OCI-LY3 (cell line): ENCODE results near the gene IRF6.

Experiments
- EZH2phosphoT487 ChIP-seq: fragments of 200-600 bp; shearing (Covaris generic); IDR thresholded peaks from 2 replicates; pipeline ENCODE4 v1.6.1; 2018; ENCODE audit warnings: antibody characterized with exemption, mixed run types, low read depth
- TF ChIP-seq, protein P1 (sequence below): fragments of 200-600, 300-600 bp; sonication (generic); IDR thresholded peaks from 2 replicates; pipeline ENCODE4 v1.5.1; 2014; ENCODE audit warnings: antibody characterized with exemption, low read length, low read depth

DNA sequence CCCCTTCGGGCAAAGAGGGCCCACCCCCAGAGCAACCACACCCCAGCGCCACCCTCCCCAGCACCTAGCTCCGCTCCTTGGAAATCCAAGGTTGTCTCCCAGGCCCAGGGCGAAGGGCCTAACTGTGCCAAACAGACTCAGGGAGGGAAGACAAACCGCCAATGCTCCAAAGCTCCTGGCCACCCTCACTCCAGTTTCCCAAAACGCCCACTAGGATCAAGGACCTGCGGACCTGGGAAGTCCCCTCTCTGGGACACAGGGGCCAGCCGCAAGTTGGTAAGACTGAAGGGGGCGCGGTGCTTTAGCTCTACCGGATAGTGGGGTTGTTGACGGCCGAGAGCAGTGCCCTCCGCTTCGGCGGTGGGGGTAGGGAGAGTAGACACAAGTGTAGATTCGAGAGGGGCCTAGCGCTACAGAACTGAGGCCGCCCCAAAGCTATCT, 581 bp downstream of the IRF6 start:
- TF ChIP-seq, protein P1, sequence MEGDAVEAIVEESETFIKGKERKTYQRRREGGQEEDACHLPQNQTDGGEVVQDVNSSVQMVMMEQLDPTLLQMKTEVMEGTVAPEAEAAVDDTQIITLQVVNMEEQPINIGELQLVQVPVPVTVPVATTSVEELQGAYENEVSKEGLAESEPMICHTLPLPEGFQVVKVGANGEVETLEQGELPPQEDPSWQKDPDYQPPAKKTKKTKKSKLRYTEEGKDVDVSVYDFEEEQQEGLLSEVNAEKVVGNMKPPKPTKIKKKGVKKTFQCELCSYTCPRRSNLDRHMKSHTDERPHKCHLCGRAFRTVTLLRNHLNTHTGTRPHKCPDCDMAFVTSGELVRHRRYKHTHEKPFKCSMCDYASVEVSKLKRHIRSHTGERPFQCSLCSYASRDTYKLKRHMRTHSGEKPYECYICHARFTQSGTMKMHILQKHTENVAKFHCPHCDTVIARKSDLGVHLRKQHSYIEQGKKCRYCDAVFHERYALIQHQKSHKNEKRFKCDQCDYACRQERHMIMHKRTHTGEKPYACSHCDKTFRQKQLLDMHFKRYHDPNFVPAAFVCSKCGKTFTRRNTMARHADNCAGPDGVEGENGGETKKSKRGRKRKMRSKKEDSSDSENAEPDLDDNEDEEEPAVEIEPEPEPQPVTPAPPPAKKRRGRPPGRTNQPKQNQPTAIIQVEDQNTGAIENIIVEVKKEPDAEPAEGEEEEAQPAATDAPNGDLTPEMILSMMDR, result no peak
- no peak for TF ChIP-seq EZH2phosphoT487
